ENCODE measurements around the gene TCF7L2.

The TCF7L2 gene

GRCh38 chr10:113167702-113168101 lies 217.7 kb downstream of the TCF7L2 start:
- intact Hi-C loops (cut with DNase I; ENCODE audit: low total_unique reads): no loop called here
- no peak for DNase-seq
- Histone ChIP-seq H3K27me3 (no peaks in the 10 kb centered on the region), H3K4me3 (no peak overlapping the region), H3K9me3 (no peaks in the 10 kb centered on the region), H3K27ac (no peak overlapping the region), H3K36me3 (peaks cover 11 to 39% (median 12%) of the 10 kb centered on the region in 3 donors), H3K4me1 (peaks cover 0 to 31% (median 11%) of the 10 kb centered on the region in 4 donors)
- TF ChIP-seq CTCF (IDR thresholded peaks at IDR 0.05): no peak

- Histone ChIP-seq H3K9me3 (no peaks in the 10 kb centered on the region), H3K27ac (no peak overlapping the region), H3K36me3 (peaks cover 11 to 39% (median 12%) of the 10 kb centered on the region in 3 donors), H3K4me1 (peaks cover 0 to 24% (median 5%) of the 10 kb centered on the region in 4 donors), H3K4me3 (no peak overlapping the region), H3K27me3 (no peaks in the 10 kb centered on the region)
- intact Hi-C loops (cut with DNase I; ENCODE audit: low total_unique reads): no loop called here
- no peak for TF ChIP-seq CTCF (IDR thresholded peaks at IDR 0.05)
- no peak for DNase-seq
Measured at GRCh38 chr10:113168584-113168983, 218.5 kb downstream of the TCF7L2 start.

- no peak overlapping the region for H3K27ac ChIP-seq
- no peak for DNase-seq
- H3K36me3 ChIP-seq: peaks cover 11 to 39% (median 12%) of the 10 kb centered on the region in 3 donors
- H3K4me1 ChIP-seq: peaks cover 0 to 18% (median 1%) of the 10 kb centered on the region in 4 donors
- no peaks in the 10 kb centered on the region for H3K9me3 ChIP-seq
- H3K27me3 ChIP-seq: no peaks in the 10 kb centered on the region
- intact Hi-C loops (cut with DNase I; ENCODE audit: low total_unique reads): no loop called here
- H3K4me3 ChIP-seq: no peak overlapping the region
- no peak for TF ChIP-seq CTCF (IDR thresholded peaks at IDR 0.05)
Measured at GRCh38 chr10:113169111-113169510, 219.1 kb downstream of the TCF7L2 start.

GRCh38 chr10:113169853-113170460 lies 219.9 kb downstream of the TCF7L2 start:
- no peaks in the 10 kb centered on the region for H3K27me3 ChIP-seq
- H3K36me3 ChIP-seq: peaks cover 8 to 35% (median 11%) of the 10 kb centered on the region in 3 donors
- TF ChIP-seq CTCF (IDR thresholded peaks at IDR 0.05): no peak
- peaks cover 0 to 10% (median 1%) of the 10 kb centered on the region in 4 donors for H3K4me1 ChIP-seq
- no peak for DNase-seq
- H3K4me3 ChIP-seq: no peak overlapping the region
- no peak overlapping the region for H3K27ac ChIP-seq
- no peaks in the 10 kb centered on the region for H3K9me3 ChIP-seq
- intact Hi-C loops (cut with DNase I; ENCODE audit: low total_unique reads): no loop called here

- Histone ChIP-seq H3K9me3 (no peaks in the 10 kb centered on the region), H3K4me3 (no peak overlapping the region), H3K4me1 (peaks cover 0 to 20% (median 10%) of the 10 kb centered on the region in 4 donors), H3K27ac (no peak overlapping the region), H3K27me3 (no peaks in the 10 kb centered on the region), H3K36me3 (peaks cover 0 to 22% (median 0%) of the 10 kb centered on the region in 3 donors)
- intact Hi-C loops (cut with DNase I; ENCODE audit: low total_unique reads): no loop called here
- DNase-seq: no peak
- TF ChIP-seq CTCF (IDR thresholded peaks at IDR 0.05): no peak
Measured at GRCh38 chr10:113171662-113172061, 221.6 kb downstream of the TCF7L2 start.
